Uterus (tissue), 4 donors: ENCODE measurements around the gene ICAM2. TPM values are rescaled to one million over a fixed set of nuclear protein-coding genes. Genes with fewer than 3 reads are reported as not detected.
A peak's percentile ranks its signal among the peaks of the same experiment; 100 is the strongest.
"Not testable (repeated sequence)": the region's sequence is repeated elsewhere in the genome, so short reads cannot be mapped to it uniquely, and the experiment has no call there.

Source experiments
- DNase-seq, 2 donors: peaks; one replicate each; pipeline ENCODE4 v3.0.0-alpha.2; 2019 to 2020
- H3K27ac ChIP-seq, 2 donors: fragments of 200-600 bp; sonication (generic); 1 replicate in 1 of 2; 2 replicates in 1 of 2; pipeline ENCODE4 v1.5.1; 2016 to 2018
- H3K27me3 ChIP-seq, 2 donors: fragments of 200-600 bp; sonication (generic); one replicate each; pipeline ENCODE4 v1.5.1; 2018 to 2019; ENCODE audit warnings: control low read depth in 1 of 2
- H3K36me3 ChIP-seq, 2 donors: fragments of 200-600 bp; sonication (generic); one replicate each; pipeline ENCODE4 v1.5.1; 2019; ENCODE audit warnings: control low read depth in 1 of 2
- H3K4me1 ChIP-seq, 2 donors: fragments of 200-600 bp; sonication (generic); one replicate each; pipeline ENCODE4 v1.5.1; 2018 to 2019; ENCODE audit warnings: control low read depth in 1 of 2
- H3K4me3 ChIP-seq, 2 donors: fragments of 200-600 bp; sonication (generic); 1 replicate in 1 of 2; 2 replicates in 1 of 2; pipeline ENCODE4 v1.5.1; 2018 to 2019; ENCODE audit warnings: mild to moderate bottlenecking in 1 of 2
- H3K9me3 ChIP-seq, 2 donors: fragments of 200-600 bp; sonication (generic); one replicate each; pipeline ENCODE4 v1.5.1; 2019; ENCODE audit warnings: control low read depth in 1 of 2
- CTCF ChIP-seq, 4 experiments: fragments of 200-600 bp in 2 of 4; fragments of 450-650 bp in 2 of 4; sonication (generic) in 2 of 4; IDR thresholded peaks; one replicate each; pipeline ENCODE4 v1.5.1; 2016 to 2019; ENCODE audit warnings: antibody characterized with exemption in 4 of 4, mild to moderate bottlenecking in 2 of 4, moderate library complexity in 1 of 4
- POLR2A ChIP-seq, 2 donors: fragments of 450-650 bp; IDR thresholded peaks; one replicate each; pipeline ENCODE4 v1.6.1; 2016; ENCODE audit warnings: antibody characterized with exemption in 2 of 2, mild to moderate bottlenecking in 1 of 2, moderate library complexity in 1 of 2
- intact Hi-C: fragments of 100-400 bp; cut with DNase I; formaldehyde crosslinking; loops from one replicate; pipeline ENCODE4 v1.15.1; 2023; ENCODE audit warnings: low total_unique reads
- total RNA-seq, 4 donors: library from RNA; depleted of rRNA in 3 of 4; stranded (reverse); fragments of >200 nt in 3 of 4; gene quantifications; one replicate each; pipeline versions ENCODE4 v1.1.0 to v1.2.4, GENCODE V29; 2014 to 2023
- donor health status: DM: yes; HTN: yes; CAD: no.

Gene ICAM2
- total RNA-seq, 4 donors from 2014 or later: 20.6 to 108 (median 42.4) TPM

- H3K9me3 ChIP-seq: no peaks in the 10 kb centered on the region
- intact Hi-C loops: no loop called here
These were observed 2.2 kb upstream of the ICAM2 start for GRCh38 chr17:64022611-64023063.

GRCh38 chr17:64019551-64019961 lies 877 bp downstream of the ICAM2 start:
- DNase-seq, H3K36me3 ChIP-seq, H3K4me1 ChIP-seq, intact Hi-C loops, H3K9me3 ChIP-seq, H3K27me3 ChIP-seq: not testable (repeated sequence)
- Histone ChIP-seq H3K27ac (peak overlapping the region; percentile 49 to 73), H3K4me3 (peak overlapping the region in 1 of 2 donors; percentile 30)

More at GRCh38 chr17:64022611-64023063, 2.2 kb upstream of the ICAM2 start:
- Histone ChIP-seq H3K4me1 (no peaks in the 10 kb centered on the region), H3K27me3 (no peaks in the 10 kb centered on the region), H3K27ac (no peak overlapping the region), H3K4me3 (no peak overlapping the region), H3K36me3 (no peaks in the 10 kb centered on the region)
- no peak for TF ChIP-seq POLR2A (IDR thresholded peaks at IDR 0.05)
- TF ChIP-seq CTCF (IDR thresholded peaks at IDR 0.05): no peak
- DNase-seq: no peak

GRCh38 chr17:64017381-64017980 lies 3.0 kb downstream of the ICAM2 start:
- no peaks in the 10 kb centered on the region for H3K4me1 ChIP-seq
- peak overlapping the region in 1 of 2 donors; percentile 63 for H3K27ac ChIP-seq
- no peak overlapping the region for H3K4me3 ChIP-seq
- no peaks in the 10 kb centered on the region for H3K36me3 ChIP-seq
- H3K9me3 ChIP-seq: no peaks in the 10 kb centered on the region
- no peak for DNase-seq
- H3K27me3 ChIP-seq: no peaks in the 10 kb centered on the region
- no peak for TF ChIP-seq POLR2A (IDR thresholded peaks at IDR 0.05)
- TF ChIP-seq CTCF (IDR thresholded peaks at IDR 0.05): no peak
- intact Hi-C loops: no loop called here

GRCh38 chr17:64016974-64017373 lies 3.5 kb downstream of the ICAM2 start:
- Histone ChIP-seq H3K27ac (peak overlapping the region; percentile 25 to 63), H3K4me3 (no peak overlapping the region), H3K36me3 (no peaks in the 10 kb centered on the region), H3K4me1 (no peaks in the 10 kb centered on the region), H3K27me3 (no peaks in the 10 kb centered on the region), H3K9me3 (no peaks in the 10 kb centered on the region)
- no peak for TF ChIP-seq POLR2A (IDR thresholded peaks at IDR 0.05)
- no peak for TF ChIP-seq CTCF (IDR thresholded peaks at IDR 0.05)
- no peak for DNase-seq
- intact Hi-C loops: no loop called here

- TF ChIP-seq CTCF (IDR thresholded peaks at IDR 0.05) (no peak), POLR2A (IDR thresholded peaks at IDR 0.05) (no peak)
- H3K27me3 ChIP-seq: no peaks in the 10 kb centered on the region
- intact Hi-C loops: no loop called here
These were observed 4.1 kb downstream of the ICAM2 start for GRCh38 chr17:64016231-64016784.

More at GRCh38 chr17:64016231-64016784, 4.1 kb downstream of the ICAM2 start:
- DNase-seq: no peak
- no peaks in the 10 kb centered on the region for H3K36me3 ChIP-seq
- no peaks in the 10 kb centered on the region for H3K4me1 ChIP-seq
- H3K4me3 ChIP-seq: no peak overlapping the region
- H3K9me3 ChIP-seq: no peaks in the 10 kb centered on the region
- peak overlapping the region; percentile 25 to 63 for H3K27ac ChIP-seq
